ENCODE measurements around the gene ADNP. TPM values are rescaled to one million over a fixed set of nuclear protein-coding genes. Genes with fewer than 3 reads are reported as not detected.

ADNP gene
- total RNA-seq, 2 experiments from 2014 or later = 51.5 to 94.9 TPM

DNA sequence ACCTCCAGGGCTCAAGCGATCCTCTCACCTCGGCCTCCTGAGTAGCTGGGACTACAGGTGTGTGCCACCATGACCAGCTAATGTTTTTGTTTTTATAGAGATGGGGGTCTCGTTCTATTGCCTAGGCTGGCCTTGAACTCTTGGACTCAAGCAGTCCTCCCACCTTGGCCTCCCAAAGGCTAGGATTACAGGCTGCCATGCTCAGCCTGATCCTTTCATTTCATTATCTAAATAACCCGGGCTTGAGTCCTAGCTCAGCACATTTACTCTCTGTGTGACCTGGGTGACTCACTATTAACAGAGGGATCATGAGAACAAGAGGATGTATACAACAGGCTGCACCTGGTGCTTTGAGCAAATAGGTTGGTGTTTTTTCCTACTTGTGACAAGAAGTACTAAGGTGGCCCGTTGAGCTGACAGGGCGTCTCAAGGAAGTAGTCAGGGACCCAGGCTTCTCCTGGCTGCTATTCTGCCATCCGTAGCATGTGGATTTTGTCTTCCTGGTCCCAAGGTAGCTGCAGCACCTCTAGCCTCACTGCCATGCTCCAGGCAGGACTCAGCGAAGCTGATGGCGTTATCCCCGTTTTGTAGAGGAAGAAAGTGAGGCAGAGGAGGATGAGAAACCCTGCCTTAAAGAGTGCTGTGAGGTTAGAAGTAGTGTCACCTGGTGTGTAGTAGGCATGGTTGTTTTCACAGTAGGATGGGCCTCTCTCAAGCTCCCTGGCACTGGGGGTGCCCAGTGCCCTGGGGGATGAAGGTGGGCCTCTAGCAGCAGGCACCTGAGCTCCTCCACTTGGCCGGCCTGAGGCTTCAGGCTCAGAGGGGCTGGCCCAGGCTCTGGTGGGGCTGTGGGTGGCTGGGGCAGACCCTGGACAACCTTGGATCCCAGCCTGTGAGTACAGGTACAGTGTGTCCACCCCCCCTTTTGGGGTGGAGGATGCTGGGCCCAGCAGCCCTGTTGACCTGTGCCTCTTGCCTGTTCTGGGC is 62.4 kb downstream of the ADNP start:
- TF ChIP-seq, protein P1, sequence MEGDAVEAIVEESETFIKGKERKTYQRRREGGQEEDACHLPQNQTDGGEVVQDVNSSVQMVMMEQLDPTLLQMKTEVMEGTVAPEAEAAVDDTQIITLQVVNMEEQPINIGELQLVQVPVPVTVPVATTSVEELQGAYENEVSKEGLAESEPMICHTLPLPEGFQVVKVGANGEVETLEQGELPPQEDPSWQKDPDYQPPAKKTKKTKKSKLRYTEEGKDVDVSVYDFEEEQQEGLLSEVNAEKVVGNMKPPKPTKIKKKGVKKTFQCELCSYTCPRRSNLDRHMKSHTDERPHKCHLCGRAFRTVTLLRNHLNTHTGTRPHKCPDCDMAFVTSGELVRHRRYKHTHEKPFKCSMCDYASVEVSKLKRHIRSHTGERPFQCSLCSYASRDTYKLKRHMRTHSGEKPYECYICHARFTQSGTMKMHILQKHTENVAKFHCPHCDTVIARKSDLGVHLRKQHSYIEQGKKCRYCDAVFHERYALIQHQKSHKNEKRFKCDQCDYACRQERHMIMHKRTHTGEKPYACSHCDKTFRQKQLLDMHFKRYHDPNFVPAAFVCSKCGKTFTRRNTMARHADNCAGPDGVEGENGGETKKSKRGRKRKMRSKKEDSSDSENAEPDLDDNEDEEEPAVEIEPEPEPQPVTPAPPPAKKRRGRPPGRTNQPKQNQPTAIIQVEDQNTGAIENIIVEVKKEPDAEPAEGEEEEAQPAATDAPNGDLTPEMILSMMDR (conservative IDR thresholded peaks at IDR 0.05; ENCODE audit: low read length) = no peak
- TF ChIP-seq EZH2phosphoT487 (IDR thresholded peaks at IDR 0.05; ENCODE audit: borderline replicate concordance, low read depth, low read length) = no peak
- ChIA-PET POLR2A (interaction anchor here (1.0 kb wide), 2 partner anchors 69 to 73 kb away, joined by 3 to 5 read pairs; no protein-coding TSS in a partner anchor), CTCF (ENCODE audit: unreplicated experiment) (no interaction called here)
- no TSS peak for BruUV-seq (replicated peaks)
- Histone ChIP-seq H3K4me2 (ENCODE audit: low read length) (no peak overlapping the region), H3K9me3 (ENCODE audit: low read length) (no peaks in the 10 kb centered on the region), H3K27ac (ENCODE audit: low read depth, low read length, poor library complexity, severe bottlenecking) (no peak overlapping the region), H3K4me3 (ENCODE audit: low read depth, low read length, poor library complexity, severe bottlenecking) (no peak overlapping the region), H3K9me2 (ENCODE audit: insufficient read depth, low read length) (no peaks in the 10 kb centered on the region), H2AFZ (ENCODE audit: low read length) (no peak overlapping the region), H3K79me2 (ENCODE audit: insufficient read depth, low read depth, low read length) (no peaks in the 10 kb centered on the region), H3K36me3 (ENCODE audit: insufficient read depth, low read length) (peaks cover 81% of the 10 kb centered on the region), H4K20me1 (ENCODE audit: insufficient read depth, low read length) (no peaks in the 10 kb centered on the region), H3K4me1 (ENCODE audit: insufficient read depth, low read length, poor library complexity, severe bottlenecking) (no peaks in the 10 kb centered on the region)
- no peak for DNase-seq (ENCODE audit: low spot score)
- intact Hi-C loops (cut with micrococcal nuclease; ENCODE audit: unreplicated experiment) = no loop called here

DNA sequence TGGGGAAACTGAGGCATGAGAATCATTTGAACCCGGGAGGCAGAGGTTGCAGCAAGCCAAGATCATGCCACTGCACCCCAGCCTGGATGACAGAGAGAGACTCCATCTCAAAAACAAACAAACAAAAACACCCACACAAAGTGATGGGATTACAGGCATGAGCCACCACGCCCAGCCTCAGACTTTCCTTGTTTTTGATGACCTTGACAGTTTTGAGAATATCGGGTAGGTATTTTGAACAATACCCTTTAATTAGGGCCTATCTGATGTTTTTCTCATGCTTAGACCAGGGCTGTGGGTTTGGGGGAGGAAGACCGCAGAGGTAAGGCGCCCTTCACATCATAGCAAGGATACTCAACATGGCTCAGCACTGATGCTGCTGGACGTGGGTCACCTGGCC is 63.4 kb downstream of the ADNP start:
- intact Hi-C loops (cut with micrococcal nuclease; ENCODE audit: unreplicated experiment) = no loop called here
- H4K20me1 ChIP-seq (ENCODE audit: insufficient read depth, low read length) = no peaks in the 10 kb centered on the region
- no peak for DNase-seq (ENCODE audit: low spot score)
- H3K4me1 ChIP-seq (ENCODE audit: insufficient read depth, low read length, poor library complexity, severe bottlenecking) = no peaks in the 10 kb centered on the region
- no TSS peak for BruUV-seq (replicated peaks)
- POLR2A ChIA-PET = no interaction called here
- no peaks in the 10 kb centered on the region for H3K9me2 ChIP-seq (ENCODE audit: insufficient read depth, low read length)
- no peak overlapping the region for H2AFZ ChIP-seq (ENCODE audit: low read length)
- no peak overlapping the region for H3K4me2 ChIP-seq (ENCODE audit: low read length)
- no peaks in the 10 kb centered on the region for H3K9me3 ChIP-seq (ENCODE audit: low read length)
- CTCF ChIA-PET (ENCODE audit: unreplicated experiment) = no interaction called here
- no peak overlapping the region for H3K4me3 ChIP-seq (ENCODE audit: low read depth, low read length, poor library complexity, severe bottlenecking)
- H3K27ac ChIP-seq (ENCODE audit: low read depth, low read length, poor library complexity, severe bottlenecking) = no peak overlapping the region
- no peaks in the 10 kb centered on the region for H3K79me2 ChIP-seq (ENCODE audit: insufficient read depth, low read depth, low read length)
- TF ChIP-seq EZH2phosphoT487 (IDR thresholded peaks at IDR 0.05; ENCODE audit: borderline replicate concordance, low read depth, low read length) = no peak
- TF ChIP-seq, protein P1 (conservative IDR thresholded peaks at IDR 0.05; ENCODE audit: low read length) = no peak
- H3K36me3 ChIP-seq (ENCODE audit: insufficient read depth, low read length) = peaks cover 76% of the 10 kb centered on the region

DNA sequence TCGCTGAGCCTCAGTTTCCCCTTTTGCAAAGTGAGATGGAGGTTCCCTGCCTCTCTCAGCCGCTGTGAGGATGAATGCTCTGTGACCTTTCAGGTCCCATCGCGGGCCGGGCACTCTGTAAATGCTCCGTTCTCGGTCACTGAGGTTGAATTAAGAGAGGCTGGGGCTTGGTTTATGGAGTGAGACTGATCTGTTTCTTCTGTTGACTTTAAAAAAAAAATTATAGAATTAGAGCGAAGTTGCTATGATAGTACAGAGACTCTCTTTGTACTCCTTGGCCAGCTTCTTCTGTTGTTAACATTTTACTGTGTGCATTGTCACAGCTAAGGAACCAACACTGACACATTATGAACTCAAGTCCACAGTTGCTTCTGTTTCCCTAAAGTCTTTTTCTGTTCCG is 64.4 kb downstream of the ADNP start:
- no peak overlapping the region for H3K27ac ChIP-seq (ENCODE audit: low read depth, low read length, poor library complexity, severe bottlenecking)
- H4K20me1 ChIP-seq (ENCODE audit: insufficient read depth, low read length) = no peaks in the 10 kb centered on the region
- no peak overlapping the region for H3K4me3 ChIP-seq (ENCODE audit: low read depth, low read length, poor library complexity, severe bottlenecking)
- H3K79me2 ChIP-seq (ENCODE audit: insufficient read depth, low read depth, low read length) = no peaks in the 10 kb centered on the region; the same call in 1 of the 2 replicates
- H3K4me1 ChIP-seq (ENCODE audit: insufficient read depth, low read length, poor library complexity, severe bottlenecking) = no peaks in the 10 kb centered on the region
- no peaks in the 10 kb centered on the region for H3K9me2 ChIP-seq (ENCODE audit: insufficient read depth, low read length)
- peaks cover 79% of the 10 kb centered on the region for H3K36me3 ChIP-seq (ENCODE audit: insufficient read depth, low read length)
- CTCF ChIA-PET (ENCODE audit: unreplicated experiment) = no interaction called here
- POLR2A ChIA-PET = interaction anchor here (0.5 kb wide), 1 partner anchor 74 kb away, joined by 4 read pairs; no protein-coding TSS in a partner anchor
- H2AFZ ChIP-seq (ENCODE audit: low read length) = no peak overlapping the region
- no peak for DNase-seq (ENCODE audit: low spot score)
- no peak overlapping the region for H3K4me2 ChIP-seq (ENCODE audit: low read length)
- no peak for TF ChIP-seq EZH2phosphoT487 (IDR thresholded peaks at IDR 0.05; ENCODE audit: borderline replicate concordance, low read depth, low read length)
- TF ChIP-seq, protein P1 (conservative IDR thresholded peaks at IDR 0.05; ENCODE audit: low read length) = no peak
- H3K9me3 ChIP-seq (ENCODE audit: low read length) = no peaks in the 10 kb centered on the region
- intact Hi-C loops (cut with micrococcal nuclease; ENCODE audit: unreplicated experiment) = no loop called here
- no TSS peak for BruUV-seq (replicated peaks)
